ENCODE measurements around the gene WFDC13. TPM values are rescaled to one million over a fixed set of nuclear protein-coding genes. Genes with fewer than 3 reads are reported as not detected.
"Not testable (repeated sequence)": the region's sequence is repeated elsewhere in the genome, so short reads cannot be mapped to it uniquely, and the experiment has no call there.

WFDC13 gene
- not detected for total RNA-seq

GRCh38 chr20:45701873-45702272 is at the start of gene WFDC13:
Gene WFDC13 (plus strand): TSS chr20:45702038. CDS start chr20:45702124, 86 bp downstream.
- FAIRE-seq (no peak), DNase-seq (ENCODE audit: low spot score in 2 of 2) (no peak)

DNA sequence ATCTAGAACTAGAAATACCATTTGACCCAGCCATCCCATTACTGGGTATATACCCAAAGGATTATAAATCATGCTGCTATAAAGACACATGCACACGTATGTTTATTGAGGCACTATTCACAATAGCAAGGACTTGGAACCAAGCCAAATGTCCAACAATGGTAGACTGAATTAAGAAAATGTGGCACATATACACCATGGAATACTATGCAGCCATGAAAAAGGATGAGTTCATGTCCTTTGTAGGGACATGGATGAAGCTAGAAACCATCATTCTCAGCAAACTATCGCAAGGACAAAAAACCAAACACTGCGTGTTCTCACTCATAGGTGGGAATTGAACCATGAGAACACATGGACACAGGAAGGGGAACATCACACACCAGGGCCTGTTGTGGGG is 44.8 kb upstream of the WFDC13 start:
- not testable (repeated sequence) for FAIRE-seq; DNase-seq (ENCODE audit: low spot score in 2 of 2)

DNA sequence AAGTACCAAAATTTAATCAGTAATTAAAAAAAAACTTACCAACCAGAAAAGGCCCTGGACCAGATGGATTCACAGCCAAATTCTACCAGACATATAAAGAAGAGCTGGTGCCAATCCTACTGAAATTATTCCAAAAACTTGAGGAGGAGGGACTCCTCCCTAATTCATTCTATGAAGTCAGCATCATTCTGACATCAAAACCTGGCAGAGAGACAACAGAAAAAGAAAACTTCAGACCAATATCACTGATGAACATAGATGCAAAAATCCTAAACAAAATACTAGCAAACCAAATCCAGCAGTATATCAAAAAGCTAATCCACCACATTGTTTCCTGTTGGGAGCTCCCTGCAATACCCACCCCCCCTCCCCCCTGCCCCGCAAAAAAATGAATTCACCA is 31.7 kb upstream of the WFDC13 start, which contains the start of gene WFDC11:
TSS of gene WFDC11 (minus strand) at position 101 of the 400 bp plus-strand sequence. CDS start 19,639 bp downstream, outside the sequence.
- no peak for DNase-seq (ENCODE audit: low spot score in 2 of 2)
- FAIRE-seq, result no peak

DNA sequence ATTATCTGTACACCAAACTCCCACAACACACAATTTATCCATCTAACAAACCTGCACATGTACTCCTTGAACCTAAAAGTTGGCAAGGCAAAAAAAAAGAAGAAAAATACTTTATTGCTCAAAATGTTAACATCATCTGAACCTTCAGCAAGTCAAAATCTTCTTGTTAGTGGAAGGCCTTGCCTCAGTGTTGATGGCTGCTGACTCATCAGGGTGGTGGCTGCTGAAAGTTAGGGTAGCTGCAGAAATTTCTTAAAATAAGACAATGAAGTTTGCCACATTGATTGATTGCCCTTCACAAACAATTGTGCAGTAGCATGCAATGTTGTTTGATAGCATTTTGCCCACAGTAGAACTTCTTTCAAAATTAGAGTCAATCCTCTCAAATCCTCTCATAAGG is 29.1 kb upstream of the WFDC13 start:
- FAIRE-seq, result no peak

GRCh38 chr20:45679650-45680049 is 22.2 kb upstream of the WFDC13 start:
- no peak for DNase-seq (ENCODE audit: low spot score in 2 of 2)
- no peak for FAIRE-seq

More for the DNA sequence above, 29.1 kb upstream of the WFDC13 start:
- no peak for DNase-seq (ENCODE audit: low spot score in 2 of 2)

- no peak for DNase-seq (ENCODE audit: low spot score in 2 of 2)
These were observed 15.9 kb upstream of the WFDC13 start for GRCh38 chr20:45685896-45686295.

DNA sequence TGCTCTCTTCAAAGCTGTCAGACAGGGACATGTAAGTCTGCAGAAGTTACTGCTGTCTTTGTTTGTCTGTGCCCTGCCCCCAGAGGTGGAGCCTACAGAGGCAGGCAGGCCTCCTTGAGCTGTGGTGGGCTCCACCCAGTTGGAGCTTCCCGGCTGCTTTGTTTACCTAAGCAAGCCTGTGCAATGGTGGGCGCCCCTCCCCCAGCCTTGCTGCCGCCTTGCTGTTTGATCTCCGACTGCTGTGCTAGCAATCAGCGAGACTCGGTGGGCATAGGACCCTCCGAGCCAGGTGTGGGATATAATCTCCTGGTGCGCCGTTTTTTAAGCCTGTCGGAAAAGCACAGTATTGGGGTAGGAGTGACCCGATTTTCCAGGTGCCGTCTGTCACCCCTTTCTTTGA is 8.5 kb upstream of the WFDC13 start:
- not testable (repeated sequence) for DNase-seq (ENCODE audit: low spot score in 2 of 2); FAIRE-seq

More at GRCh38 chr20:45685896-45686295, 15.9 kb upstream of the WFDC13 start:
- no peak for FAIRE-seq

GRCh38 chr20:45695496-45695895 is 6.3 kb upstream of the WFDC13 start:
- FAIRE-seq, result no peak
- no peak for DNase-seq (ENCODE audit: low spot score in 2 of 2)

DNA sequence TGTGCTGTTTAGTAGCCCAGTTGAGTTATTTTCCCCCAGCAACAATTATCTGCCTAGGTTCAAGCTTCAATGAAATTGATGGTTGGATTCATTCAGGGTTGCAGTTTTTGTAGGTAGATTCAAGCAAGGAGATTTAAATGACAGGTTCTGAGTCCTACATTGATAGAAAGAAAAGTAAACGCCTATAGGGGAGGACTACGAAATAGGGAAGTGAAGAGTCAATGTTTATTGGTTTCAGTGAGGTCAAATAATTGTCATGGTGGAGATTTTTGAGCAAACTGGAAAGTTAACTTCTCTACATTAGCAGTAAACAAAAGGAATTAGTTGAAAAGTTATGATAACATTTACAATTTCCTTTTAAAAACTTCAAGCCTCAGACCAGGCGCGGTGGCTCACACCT is 734 bp upstream of the WFDC13 start:
- FAIRE-seq, result no peak
- DNase-seq (ENCODE audit: low spot score in 2 of 2), result no peak

- FAIRE-seq (no peak), DNase-seq (ENCODE audit: low spot score in 2 of 2) (no peak)
These were observed 3.3 kb downstream of the WFDC13 start, which contains the start of gene WFDC10B for GRCh38 chr20:45704969-45705637. Gene WFDC10B (minus strand): TSS chr20:45705019. CDS start chr20:45685992, 19,027 bp downstream.

GRCh38 chr20:45716141-45716688 is 14.4 kb downstream of the WFDC13 start:
- FAIRE-seq; DNase-seq (ENCODE audit: low spot score in 2 of 2): not testable (repeated sequence)

DNA sequence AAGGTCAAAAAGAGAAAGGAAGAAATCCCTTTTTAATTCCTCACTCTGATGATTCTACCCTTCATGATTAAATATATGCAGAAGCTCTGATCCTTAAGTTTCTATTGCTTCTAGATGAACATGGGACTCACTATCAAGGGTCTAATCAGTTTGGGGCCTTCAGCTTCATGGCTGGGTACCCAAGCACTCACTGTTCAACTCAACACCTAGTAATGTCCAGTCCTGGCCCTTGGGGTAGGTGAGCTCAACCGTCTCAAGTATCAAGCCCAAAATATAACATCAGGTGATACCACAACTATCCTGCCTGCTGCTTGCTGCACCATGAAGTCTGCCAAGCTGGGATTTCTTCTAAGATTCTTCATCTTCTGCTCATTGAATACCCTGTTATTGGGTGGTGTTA is 20.2 kb downstream of the WFDC13 start, which contains the start of gene SPINT4:
TSS of gene SPINT4 (plus strand) at position 301 of the 400 bp plus-strand sequence. CDS start at position 322, 21 bp downstream.
- no peak for FAIRE-seq
- DNase-seq (ENCODE audit: low spot score in 2 of 2), result no peak

DNA sequence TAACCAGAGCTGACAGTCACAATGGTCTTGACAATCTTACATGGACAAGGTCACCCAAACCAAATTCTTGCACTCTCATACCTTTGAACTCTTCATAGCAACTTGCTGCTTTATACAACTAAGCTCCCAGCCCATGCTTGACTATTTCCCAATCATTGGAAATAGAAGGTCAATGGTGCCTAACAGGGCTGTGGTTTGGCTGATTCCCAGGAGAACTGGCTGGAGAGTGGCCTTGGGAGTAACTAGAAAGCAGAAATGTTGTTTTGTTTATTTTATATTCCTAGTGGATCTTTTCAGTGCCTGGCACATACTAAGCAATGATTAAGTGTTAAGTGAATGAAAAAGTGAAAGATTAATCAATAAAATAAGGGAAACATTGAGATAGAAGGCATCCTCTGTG is 23.3 kb downstream of the WFDC13 start:
- DNase-seq (ENCODE audit: low spot score in 2 of 2), result no peak
- no peak for FAIRE-seq

- no peak for DNase-seq (ENCODE audit: low spot score in 2 of 2)
- no peak for FAIRE-seq
These were observed 25.2 kb downstream of the WFDC13 start for GRCh38 chr20:45727044-45727443.

- no peak for FAIRE-seq
- DNase-seq (ENCODE audit: low spot score in 2 of 2), result no peak
These were observed 30.4 kb downstream of the WFDC13 start for GRCh38 chr20:45732199-45732598.

DNA sequence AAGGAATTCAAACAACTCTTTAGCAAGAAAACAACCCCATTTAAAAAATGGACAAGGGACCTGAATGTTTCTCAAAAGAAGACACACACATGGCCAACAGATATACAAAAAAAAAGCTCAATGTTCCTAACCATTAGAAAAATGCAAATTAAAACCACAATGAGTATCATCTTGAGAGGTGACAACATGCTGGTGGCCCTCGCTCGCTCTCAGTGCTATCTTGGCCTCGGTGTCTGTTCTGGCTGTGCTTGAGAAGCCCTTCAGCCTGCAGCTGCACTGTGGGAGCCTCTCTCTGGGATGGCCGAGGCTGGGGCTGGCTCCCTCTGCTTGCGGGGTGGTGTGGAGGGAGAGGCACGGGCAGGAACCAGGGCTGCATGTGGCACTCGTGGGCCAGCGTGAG is 33.7 kb downstream of the WFDC13 start:
- DNase-seq (ENCODE audit: low spot score in 2 of 2), result no peak
- no peak for FAIRE-seq

DNA sequence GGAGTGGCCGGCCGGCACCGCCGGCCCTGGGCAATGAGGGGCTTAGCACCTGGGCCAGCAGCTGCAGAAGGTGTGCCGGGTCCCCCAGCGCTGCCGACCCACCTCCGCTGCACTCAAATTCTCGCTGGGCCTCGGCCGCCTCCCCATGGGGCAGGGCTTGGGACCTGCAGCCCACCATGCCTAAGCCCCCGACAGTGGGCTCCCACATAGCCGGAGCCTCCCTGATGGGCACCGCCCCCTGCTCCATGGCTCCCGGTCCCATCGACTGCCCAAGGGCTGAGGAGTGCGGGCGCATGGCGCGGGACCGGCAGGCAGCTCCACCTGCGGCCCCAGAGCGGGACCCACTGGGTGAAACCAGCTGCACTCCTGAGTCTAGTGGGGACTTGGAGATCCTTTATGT is 34.1 kb downstream of the WFDC13 start:
- DNase-seq (ENCODE audit: low spot score in 2 of 2) (no peak), FAIRE-seq (no peak)

DNA sequence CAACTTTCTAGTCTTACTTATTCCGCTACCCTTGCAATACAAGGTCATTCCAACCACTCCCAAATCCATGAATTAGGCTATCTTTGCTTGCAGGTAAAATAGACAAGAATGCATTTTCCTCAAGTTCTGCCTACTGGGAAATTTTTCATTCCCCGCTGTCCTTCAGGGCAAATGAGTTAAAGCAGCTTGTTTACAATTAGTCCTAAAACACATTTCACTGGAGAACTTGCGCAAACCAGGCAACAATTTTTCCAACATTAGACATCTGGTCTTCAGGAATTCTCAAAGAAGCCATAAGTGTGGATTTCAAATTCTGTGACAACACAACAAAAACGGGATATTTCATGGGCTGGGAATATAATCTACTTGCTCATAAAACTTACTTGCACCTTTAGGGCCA is 40.8 kb downstream of the WFDC13 start:
- DNase-seq (ENCODE audit: low spot score in 2 of 2), result no peak
- no peak for FAIRE-seq

DNA sequence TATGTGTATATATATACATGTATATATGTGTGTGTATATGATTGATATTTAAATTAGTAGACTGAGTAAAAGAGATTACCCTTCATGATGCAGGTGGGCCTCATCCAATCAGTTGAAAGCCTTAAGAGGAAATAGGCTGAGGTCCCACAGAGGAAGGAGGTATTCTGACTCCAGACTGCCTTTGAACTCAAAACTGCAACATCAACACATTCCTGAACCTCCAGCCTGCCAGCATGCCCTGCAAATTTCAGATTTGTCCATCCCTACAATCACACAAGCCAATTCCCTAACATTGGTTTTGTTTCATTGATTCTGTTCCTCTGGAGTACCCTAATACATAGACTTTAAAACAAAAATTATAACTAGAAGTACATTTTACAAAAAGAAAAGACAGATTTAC is 43.2 kb downstream of the WFDC13 start:
- FAIRE-seq (no peak), DNase-seq (ENCODE audit: low spot score in 2 of 2) (no peak)

DNA sequence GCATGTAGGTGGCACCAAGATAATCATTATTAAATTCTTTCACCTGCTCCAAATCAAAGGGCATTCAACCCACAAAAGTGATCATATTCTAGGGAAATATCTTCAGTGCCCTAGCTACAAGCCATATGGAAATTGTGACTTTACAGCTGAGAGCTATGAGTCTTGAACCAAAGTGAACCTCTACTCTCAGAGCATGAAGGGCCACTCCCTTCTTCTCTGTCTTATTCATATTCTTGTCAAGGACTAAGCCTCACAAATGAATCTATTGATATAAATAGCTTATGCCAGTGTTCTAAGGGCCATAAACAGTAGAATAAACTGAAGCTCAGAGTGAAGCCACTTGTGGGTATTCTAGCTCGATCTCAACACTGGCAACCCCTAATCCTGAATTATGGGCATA is 49.9 kb downstream of the WFDC13 start:
- no peak for FAIRE-seq
- no peak for DNase-seq (ENCODE audit: low spot score in 2 of 2)

DNA sequence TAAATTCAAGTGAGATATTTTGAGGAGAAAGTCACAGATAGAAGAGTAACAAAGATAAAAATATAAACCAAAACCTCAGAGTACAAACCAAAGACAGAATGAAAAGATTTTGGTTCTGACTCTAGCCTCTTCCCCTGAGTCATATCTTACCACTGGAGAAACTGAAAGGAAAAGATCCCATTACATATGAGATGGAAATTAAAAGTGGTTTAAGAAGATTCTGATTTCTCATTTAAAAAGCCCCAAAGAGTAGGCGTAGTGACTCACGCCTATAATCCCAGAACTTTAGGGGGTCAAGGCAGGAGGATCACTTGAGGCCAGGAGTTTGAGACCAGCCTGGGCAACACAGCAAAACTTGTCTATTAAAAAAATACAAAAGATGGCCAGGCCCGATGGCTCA is 50.9 kb downstream of the WFDC13 start:
- DNase-seq (ENCODE audit: low spot score in 2 of 2) (no peak), FAIRE-seq (no peak)

DNA sequence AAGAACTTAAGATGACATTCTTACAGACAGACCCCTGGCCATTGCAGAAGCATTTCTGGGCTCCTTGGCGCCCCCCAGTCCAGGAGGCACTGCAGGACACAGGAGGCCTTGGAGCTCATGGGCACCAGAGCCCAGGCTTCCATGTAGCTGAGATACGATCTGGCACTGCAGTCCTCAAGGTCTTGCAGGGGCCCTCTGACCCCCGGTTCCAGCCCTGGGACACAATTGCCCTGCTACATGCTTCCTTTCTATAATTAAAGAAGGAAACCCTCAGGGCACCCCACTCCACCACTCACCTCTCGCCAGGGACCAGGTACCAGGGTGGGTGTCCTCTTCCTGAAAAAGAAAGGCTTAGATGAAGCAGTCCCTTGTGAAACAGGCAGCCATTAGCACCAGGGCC is 56.3 kb downstream of the WFDC13 start:
- no peak for DNase-seq (ENCODE audit: low spot score in 2 of 2)
- FAIRE-seq, result no peak
